GOT3 (cell line): Measurements from ENCODE around the gene RASGRP3.
"Not testable (repeated sequence)": the region's sequence is repeated elsewhere in the genome, so short reads cannot be mapped to it uniquely, and the experiment has no call there.

Experiments used
- DNase-seq: peaks from one replicate; lab custom pipeline; 2025; ENCODE audit warnings: mixed read lengths; lab: John Stamatoyannopoulos, UW

Gene RASGRP3

GRCh38 chr2:33457556-33458247, 18.7 kb upstream of the RASGRP3 start:
- no peak for DNase-seq

- DNase-seq, result no peak
Measured at GRCh38 chr2:33458248-33458819, 18.1 kb upstream of the RASGRP3 start.

- no peak for DNase-seq
Measured at GRCh38 chr2:33459745-33460144, 16.7 kb upstream of the RASGRP3 start.

- DNase-seq, result not testable (repeated sequence)
Measured at GRCh38 chr2:33462512-33462911, 13.9 kb upstream of the RASGRP3 start.

GRCh38 chr2:33467413-33467812, 9.0 kb upstream of the RASGRP3 start:
- DNase-seq, result no peak

- no peak for DNase-seq
Measured at GRCh38 chr2:33469238-33469637, 7.2 kb upstream of the RASGRP3 start.

- peak; percentile 13 for DNase-seq
Measured at GRCh38 chr2:33475224-33476130, 972 bp upstream of the RASGRP3 start.

- no peak for DNase-seq
Measured at GRCh38 chr2:33476793-33477190, 343 bp downstream of the RASGRP3 start.

- DNase-seq, result no peak
Measured at GRCh38 chr2:33477473-33478468, 1.3 kb downstream of the RASGRP3 start.

GRCh38 chr2:33478968-33479731, 2.7 kb downstream of the RASGRP3 start:
- no peak for DNase-seq

- no peak for DNase-seq
Measured at GRCh38 chr2:33482518-33482917, 6.1 kb downstream of the RASGRP3 start.

- DNase-seq, result no peak
Measured at GRCh38 chr2:33484042-33484621, 7.7 kb downstream of the RASGRP3 start.

- DNase-seq, result no peak
Measured at GRCh38 chr2:33485051-33485450, 8.6 kb downstream of the RASGRP3 start.

- DNase-seq, result no peak
Measured at GRCh38 chr2:33486544-33486943, 10.1 kb downstream of the RASGRP3 start.

- no peak for DNase-seq
Measured at GRCh38 chr2:33488178-33488690, 11.8 kb downstream of the RASGRP3 start.

- DNase-seq, result no peak
Measured at GRCh38 chr2:33488715-33489540, 12.5 kb downstream of the RASGRP3 start.

GRCh38 chr2:33489835-33490431, 13.5 kb downstream of the RASGRP3 start:
- no peak for DNase-seq

GRCh38 chr2:33491441-33492084, 15.1 kb downstream of the RASGRP3 start:
- DNase-seq, result no peak
